CD14-positive monocyte (primary cell): ENCODE data around the gene QPCTL. TPM values are rescaled to one million over a fixed set of nuclear protein-coding genes. Genes with fewer than 3 reads are reported as not detected.
"Not testable (repeated sequence)": the region's sequence is repeated elsewhere in the genome, so short reads cannot be mapped to it uniquely, and the experiment has no call there.

ENCODE experiments used
- DNase-seq, 3 donors: peaks; one replicate each; pipeline ENCODE4 v3.0.0-alpha.2; 2011 to 2022
- H2AFZ ChIP-seq: 2 replicates; pipeline ENCODE4 v1.6.0; 2012; ENCODE audit warnings: mild to moderate bottlenecking, low read depth, low read length, inconsistent platforms; ENCODE audit not compliant: insufficient read depth, poor library complexity, severe bottlenecking
- H3K27ac ChIP-seq, 2 donors: 1 replicate in 1 of 2; 2 replicates in 1 of 2; pipeline ENCODE4 v1.5.1; 2012 to 2013; ENCODE audit warnings: low read length in 2 of 2, control low read depth in 1 of 2, inconsistent platforms in 1 of 2, low read depth in 1 of 2, mild to moderate bottlenecking in 1 of 2
- H3K27me3 ChIP-seq, 2 donors: one replicate each; pipeline versions ENCODE4 v1.6.0 to v1.6.1; 2011 to 2013; ENCODE audit warnings: low read length in 2 of 2; ENCODE audit not compliant: control insufficient read depth in 2 of 2, insufficient read depth in 2 of 2
- H3K36me3 ChIP-seq, 2 donors: replicated peaks in 1 of 2; 1 replicate in 1 of 2; 2 replicates in 1 of 2; pipeline versions ENCODE4 v1.5.1 to v1.6.1; 2012 to 2013; ENCODE audit warnings: low read length in 2 of 2, control low read depth in 1 of 2, inconsistent platforms in 1 of 2, mild to moderate bottlenecking in 1 of 2; ENCODE audit not compliant: insufficient read depth in 2 of 2, control insufficient read depth in 1 of 2
- H3K4me1 ChIP-seq, 2 donors: 1 replicate in 1 of 2; 2 replicates in 1 of 2; pipeline versions ENCODE4 v1.5.1 to v1.6.1; 2012 to 2013; ENCODE audit warnings: low read length in 2 of 2, control low read depth in 1 of 2, inconsistent platforms in 1 of 2, mild to moderate bottlenecking in 1 of 2, moderate library complexity in 1 of 2; ENCODE audit not compliant: insufficient read depth in 2 of 2, control insufficient read depth in 1 of 2
- H3K4me2 ChIP-seq: replicated peaks from 2 replicates; pipeline ENCODE3; 2012; ENCODE audit warnings: low read length, moderate library complexity, mild to moderate bottlenecking; ENCODE audit not compliant: poor library complexity, severe bottlenecking; ENCODE audit errors: extremely low read depth
- H3K4me3 ChIP-seq, 3 experiments: fragments of 200-600 bp in 1 of 3; sonication (generic) in 1 of 3; replicated peaks in 1 of 3; 1 replicate in 2 of 3; 2 replicates in 1 of 3; pipeline ENCODE4 v1.5.1; 2011 to 2013; ENCODE audit warnings: low read length in 3 of 3, mild to moderate bottlenecking in 3 of 3, control low read depth in 2 of 3, low read depth in 2 of 3, inconsistent platforms in 1 of 3, moderate library complexity in 1 of 3
- H3K79me2 ChIP-seq: 2 replicates; pipeline ENCODE4 v1.6.0; 2012; ENCODE audit warnings: mild to moderate bottlenecking, control low read depth, inconsistent platforms, low read length, moderate library complexity; ENCODE audit not compliant: insufficient read depth
- H3K9ac ChIP-seq: 2 replicates; pipeline ENCODE4 v1.6.0; 2017; ENCODE audit warnings: low read length, mild to moderate bottlenecking; ENCODE audit not compliant: insufficient read depth, poor library complexity, severe bottlenecking
- H3K9me3 ChIP-seq, 2 donors: replicated peaks in 1 of 2; 1 replicate in 1 of 2; 2 replicates in 1 of 2; pipeline versions ENCODE4 v1.5.1 to v1.6.1; 2012 to 2013; ENCODE audit warnings: low read length in 2 of 2, control low read depth in 1 of 2; ENCODE audit not compliant: control insufficient read depth in 1 of 2, insufficient read depth in 1 of 2
- H4K20me1 ChIP-seq: 2 replicates; pipeline ENCODE4 v1.6.0; 2012; ENCODE audit warnings: mild to moderate bottlenecking, low read length, control low read depth, moderate library complexity; ENCODE audit not compliant: insufficient read depth
- H3K27ac Mint-ChIP-seq, 7 donors: one replicate each; pipeline ENCODE4 v1.8.0; 2020; ENCODE audit warnings: mild to moderate bottlenecking in 7 of 7, mixed read lengths in 7 of 7, moderate library complexity in 6 of 7, inconsistent platforms in 2 of 7
- H3K27me3 Mint-ChIP-seq, 3 donors: one replicate each; pipeline ENCODE4 v1.8.0; 2021 to 2022; ENCODE audit warnings: low read depth in 3 of 3, mild to moderate bottlenecking in 3 of 3, mixed read lengths in 3 of 3, moderate library complexity in 3 of 3, inconsistent platforms in 1 of 3
- H3K36me3 Mint-ChIP-seq, 2 donors: one replicate each; pipeline ENCODE4 v1.8.0; 2020; ENCODE audit warnings: mixed read lengths in 2 of 2, inconsistent platforms in 1 of 2, mild to moderate bottlenecking in 1 of 2
- H3K4me1 Mint-ChIP-seq: one replicate; pipeline ENCODE4 v1.8.0; 2020; ENCODE audit warnings: mild to moderate bottlenecking, mixed read lengths
- H3K4me3 Mint-ChIP-seq, 2 donors: one replicate each; pipeline ENCODE4 v1.8.0; 2020; ENCODE audit warnings: mild to moderate bottlenecking in 2 of 2, mixed read lengths in 2 of 2, moderate library complexity in 1 of 2
- H3K9me3 Mint-ChIP-seq, 7 donors: one replicate each; pipeline ENCODE4 v1.8.0; 2020 to 2022; ENCODE audit warnings: mixed read lengths in 7 of 7, mild to moderate bottlenecking in 6 of 7, moderate library complexity in 6 of 7, inconsistent platforms in 2 of 7
- CTCF ChIP-seq: fragments of 200-600 bp; IDR thresholded peaks from one replicate; pipeline ENCODE4 v1.8.0; 2022; ENCODE audit warnings: antibody characterized with exemption, mild to moderate bottlenecking
- WGBS: methylation state at CpG from one replicate; pipeline ENCODE4 v1.1.5; 2013; ENCODE audit warnings: missing lambda C conversion rate; ENCODE audit not compliant: insufficient coverage; 5-methylcytosine and 5-hydroxymethylcytosine counted together
- intact Hi-C, 2 donors: fragments of 100-400 bp; cut with micrococcal nuclease; formaldehyde crosslinking; loops; one replicate each; pipeline versions ENCODE4 v1.15.0 to v1.15.1; 2023
- polyA plus RNA-seq, 3 donors: library from polyadenylated mRNA; depleted of rRNA in 1 of 3; unstranded in 2 of 3; stranded (reverse) in 1 of 3; fragments of 300-500 nt in 2 of 3; fragments of >200 nt in 1 of 3; fragmentation: Illumina TruSeq in 2 of 3; gene quantifications; 1 replicate in 2 of 3; 2 replicates in 1 of 3; pipeline ENCODE4 v1.2.3, GENCODE V29; 2012 to 2021

Gene QPCTL
- polyA plus RNA-seq, 3 donors, result 0.46 to 3.0 (median 0.90) TPM

GRCh38 chr19:45728683-45729082, 36.2 kb downstream of the QPCTL start:
- H3K27me3 Mint-ChIP-seq, H2AFZ ChIP-seq, H3K4me3 ChIP-seq, H3K36me3 ChIP-seq, H3K4me3 Mint-ChIP-seq, H3K9me3 Mint-ChIP-seq, H3K27me3 ChIP-seq, DNase-seq, H3K4me2 ChIP-seq, intact Hi-C loops, H3K27ac Mint-ChIP-seq, H3K27ac ChIP-seq, H3K9me3 ChIP-seq, H3K9ac ChIP-seq: not testable (repeated sequence)
- H3K36me3 Mint-ChIP-seq, result peaks cover 6 to 19% of the 10 kb centered on the region in 2 donors
- WGBS, result 97% methylated on average over 15 of the region's 18 CpGs
- H3K4me1 Mint-ChIP-seq, result peaks cover 22% of the 10 kb centered on the region
- Histone ChIP-seq H3K4me1 (peaks cover 14 to 19% of the 10 kb centered on the region in 2 donors), H3K79me2 (peaks cover 71% of the 10 kb centered on the region), H4K20me1 (peaks cover 47% of the 10 kb centered on the region)

GRCh38 chr19:45729800-45730290, 37.4 kb downstream of the QPCTL start:
- H3K4me3 Mint-ChIP-seq, result peak overlapping the region; percentile 84 to 97
- intact Hi-C loops, result loop anchor here (2.0 to 10.0 kb wide), 4 partner anchors 13 to 157 kb away; partner anchors contain the start of genes FOXA3 (in 1 of the 2), IRF2BP1 (in 1 of the 2), QPCTL (in 1 of the 2) and SYMPK (in 1 of the 2)
- WGBS, result 8% methylated on average over 6 of the region's 10 CpGs

More at GRCh38 chr19:45729800-45730290, 37.4 kb downstream of the QPCTL start:
- H3K4me1 Mint-ChIP-seq, result peaks cover 22% of the 10 kb centered on the region
- peaks cover 39% of the 10 kb centered on the region for H4K20me1 ChIP-seq
- H3K4me2 ChIP-seq, result peak overlapping the region; percentile 88
- no peak for TF ChIP-seq CTCF
- H3K4me1 ChIP-seq, result peaks cover 14 to 19% of the 10 kb centered on the region in 2 donors
- no peaks in the 10 kb centered on the region for H3K27me3 Mint-ChIP-seq
- peaks cover 59% of the 10 kb centered on the region for H3K79me2 ChIP-seq
- no peaks in the 10 kb centered on the region for H3K36me3 ChIP-seq
- H3K27ac Mint-ChIP-seq, result peak overlapping the region; percentile 87 to 97 (median 93)
- H3K4me3 ChIP-seq, result peak overlapping the region; percentile 70 to 90 (median 72)
- H3K27ac ChIP-seq, result peak overlapping the region in 1 of 2 donors; percentile 90
- no peaks in the 10 kb centered on the region for H3K27me3 ChIP-seq
- DNase-seq, result no peak
- H2AFZ ChIP-seq, result peak overlapping the region; percentile 75
- no peaks in the 10 kb centered on the region for H3K9me3 ChIP-seq
- peak overlapping the region; percentile 87 for H3K9ac ChIP-seq
- H3K9me3 Mint-ChIP-seq, result peaks cover 0 to 2% (median 0%) of the 10 kb centered on the region in 7 donors
- H3K36me3 Mint-ChIP-seq, result peaks cover 2 to 19% of the 10 kb centered on the region in 2 donors
